GM19238 (cell line): ENCODE measurements around the gene CISH.

Source experiments
- DNase-seq: peaks from one replicate; pipeline ENCODE4 v3.0.0; 2011; ENCODE audit warnings: low spot score; ENCODE audit not compliant: insufficient read length

CISH gene

GRCh38 chr3:50599115-50599715 lies 12.4 kb downstream of the CISH start:
- DNase-seq: no peak

DNA sequence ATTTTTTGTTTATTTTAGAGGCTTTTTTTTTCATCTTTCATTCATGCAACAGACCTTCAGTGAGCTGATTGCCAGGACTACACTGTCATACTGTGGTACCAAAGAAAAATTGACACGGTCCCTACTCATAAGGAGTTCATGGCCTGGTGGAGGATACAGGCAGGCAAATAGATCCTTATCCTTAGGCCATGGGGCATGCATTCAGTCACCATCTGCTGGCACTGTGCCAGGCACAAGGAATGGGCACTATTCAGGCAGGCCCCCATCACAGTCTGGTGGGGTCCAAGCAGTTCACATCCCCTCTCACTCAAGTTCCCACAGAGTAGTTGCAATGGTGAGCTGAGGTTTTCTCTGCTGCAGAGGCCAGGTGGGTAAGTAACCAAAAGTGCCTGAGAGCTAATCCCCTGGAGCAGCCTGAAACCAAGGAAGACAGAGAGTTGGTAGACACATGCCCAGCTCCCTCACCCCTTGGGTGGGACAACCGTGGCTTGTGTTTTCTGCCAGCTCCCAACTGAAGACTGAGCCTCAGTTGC lies 17.3 kb downstream of the CISH start:
- no peak for DNase-seq

- DNase-seq: no peak
Measured at GRCh38 chr3:50592568-50592967, 19.0 kb downstream of the CISH start.

DNA sequence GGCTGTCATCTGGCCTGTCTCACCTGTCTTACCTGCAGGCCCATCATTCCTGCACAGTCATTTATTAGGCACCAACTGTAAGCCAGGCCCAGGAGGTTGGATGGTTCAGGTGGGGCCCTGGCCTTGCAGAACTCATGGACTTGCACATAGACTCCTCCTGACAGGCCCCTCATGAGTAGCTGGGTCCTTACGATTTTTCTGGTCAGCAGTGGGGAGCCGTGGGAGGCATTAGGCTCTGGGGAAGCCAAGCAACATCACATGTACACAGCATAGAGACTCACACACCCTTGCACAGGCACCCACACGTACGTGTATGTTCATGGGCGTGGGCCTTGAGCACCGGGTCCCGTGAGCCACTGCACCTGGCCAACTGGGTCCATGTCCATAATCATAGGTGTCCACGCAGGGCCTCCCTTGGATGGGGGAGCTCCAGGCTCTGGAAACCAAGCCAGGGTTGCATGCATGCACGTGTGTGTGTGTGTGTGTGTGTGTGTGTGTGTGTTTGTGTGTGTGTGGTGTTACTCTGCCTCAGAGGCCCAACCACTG lies 20.3 kb downstream of the CISH start:
- no peak for DNase-seq

DNA sequence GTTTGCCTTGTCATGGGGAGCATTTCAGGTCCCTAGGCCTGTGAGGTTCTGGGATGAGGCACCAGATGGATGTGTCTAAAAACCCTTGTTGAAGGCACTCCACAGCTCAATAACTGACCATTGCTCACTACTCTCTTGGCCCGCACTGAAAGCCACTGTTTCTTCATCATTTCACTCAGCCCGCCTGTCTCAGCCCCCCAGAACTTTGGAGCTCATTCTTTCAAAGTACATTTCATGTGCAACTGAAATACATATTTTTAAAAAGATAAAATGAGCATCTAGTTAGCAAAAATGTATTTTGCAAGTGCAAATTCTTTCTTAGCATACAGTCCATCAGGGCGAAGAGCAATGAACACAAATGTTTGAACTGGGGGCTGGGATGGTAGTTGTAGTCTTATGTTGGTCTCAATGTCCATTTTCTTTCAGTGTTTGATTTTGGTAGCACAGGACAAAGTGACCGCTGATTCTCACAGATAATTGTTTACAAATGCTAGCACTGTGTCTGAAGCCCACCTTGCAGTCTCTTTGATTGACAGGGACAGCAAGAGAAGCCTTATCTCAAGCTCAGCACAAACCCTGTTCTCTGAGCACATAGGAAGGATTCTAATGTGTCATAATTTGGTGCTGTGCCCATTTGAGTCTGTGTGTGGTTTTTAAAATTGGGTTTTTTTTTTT lies 22.7 kb downstream of the CISH start:
- DNase-seq: no peak

GRCh38 chr3:50587806-50588758 lies 23.5 kb downstream of the CISH start:
- peak; percentile 41 for DNase-seq

- DNase-seq: no peak
Measured at GRCh38 chr3:50587373-50587772, 24.2 kb downstream of the CISH start.

DNA sequence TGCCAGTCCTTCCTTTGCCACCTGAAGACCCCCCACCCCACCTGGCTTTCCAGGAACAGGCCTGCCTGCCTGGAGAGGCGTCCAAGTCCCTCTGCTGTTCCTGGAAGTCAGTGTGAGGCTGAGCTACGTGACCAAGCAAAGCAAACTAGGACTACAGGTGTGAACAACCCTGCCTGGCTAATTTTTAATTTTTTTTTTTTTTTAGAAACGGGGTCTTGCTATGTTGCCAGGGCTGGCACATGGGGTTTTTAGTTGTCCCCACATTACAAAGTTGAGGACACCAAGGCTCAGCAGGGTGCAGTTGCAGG lies 24.9 kb downstream of the CISH start:
- no peak for DNase-seq

GRCh38 chr3:50585919-50586762 lies 25.4 kb downstream of the CISH start:
- DNase-seq: no peak

DNA sequence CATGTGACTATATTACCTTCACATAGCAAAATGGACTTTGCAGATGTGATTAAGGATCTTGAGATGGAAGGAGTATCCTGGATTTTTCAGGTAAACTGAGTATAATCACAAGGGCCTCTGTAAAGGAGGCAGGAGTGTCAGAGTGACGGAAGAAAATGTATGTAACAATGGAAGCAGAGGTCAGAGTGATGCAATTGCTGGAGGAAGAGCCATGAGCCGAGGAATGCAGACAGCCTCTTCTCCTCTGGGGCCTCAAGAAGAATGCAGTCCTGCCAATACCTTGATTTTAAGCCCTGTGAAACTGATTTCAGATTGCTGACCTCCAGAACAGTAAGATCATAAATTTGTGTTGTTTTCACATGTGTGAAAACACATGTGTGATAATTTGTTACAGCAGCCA lies 27.2 kb downstream of the CISH start:
- DNase-seq: no peak

GRCh38 chr3:50583897-50584296 lies 27.7 kb downstream of the CISH start:
- no peak for DNase-seq

GRCh38 chr3:50582083-50582482 lies 29.5 kb downstream of the CISH start:
- DNase-seq: no peak

DNA sequence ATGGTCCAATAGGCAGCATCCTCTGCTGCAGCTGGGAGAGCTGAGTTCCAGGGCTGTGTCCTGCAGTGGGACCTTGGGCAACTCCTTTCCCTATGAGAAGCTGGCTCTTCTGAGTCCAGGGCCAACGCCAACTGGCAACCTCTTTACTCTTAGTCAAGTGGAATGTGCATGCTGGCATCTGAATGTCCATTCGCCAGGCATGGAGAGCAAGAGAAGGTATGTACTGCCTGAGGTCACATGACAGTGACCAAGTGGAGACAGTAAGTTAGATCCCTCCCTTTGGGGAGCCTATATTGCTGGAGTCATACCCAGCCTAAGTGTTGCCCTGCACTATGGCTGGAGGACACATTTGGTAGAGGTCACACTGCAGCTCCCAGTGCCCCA lies 30.1 kb downstream of the CISH start:
- no peak for DNase-seq

DNA sequence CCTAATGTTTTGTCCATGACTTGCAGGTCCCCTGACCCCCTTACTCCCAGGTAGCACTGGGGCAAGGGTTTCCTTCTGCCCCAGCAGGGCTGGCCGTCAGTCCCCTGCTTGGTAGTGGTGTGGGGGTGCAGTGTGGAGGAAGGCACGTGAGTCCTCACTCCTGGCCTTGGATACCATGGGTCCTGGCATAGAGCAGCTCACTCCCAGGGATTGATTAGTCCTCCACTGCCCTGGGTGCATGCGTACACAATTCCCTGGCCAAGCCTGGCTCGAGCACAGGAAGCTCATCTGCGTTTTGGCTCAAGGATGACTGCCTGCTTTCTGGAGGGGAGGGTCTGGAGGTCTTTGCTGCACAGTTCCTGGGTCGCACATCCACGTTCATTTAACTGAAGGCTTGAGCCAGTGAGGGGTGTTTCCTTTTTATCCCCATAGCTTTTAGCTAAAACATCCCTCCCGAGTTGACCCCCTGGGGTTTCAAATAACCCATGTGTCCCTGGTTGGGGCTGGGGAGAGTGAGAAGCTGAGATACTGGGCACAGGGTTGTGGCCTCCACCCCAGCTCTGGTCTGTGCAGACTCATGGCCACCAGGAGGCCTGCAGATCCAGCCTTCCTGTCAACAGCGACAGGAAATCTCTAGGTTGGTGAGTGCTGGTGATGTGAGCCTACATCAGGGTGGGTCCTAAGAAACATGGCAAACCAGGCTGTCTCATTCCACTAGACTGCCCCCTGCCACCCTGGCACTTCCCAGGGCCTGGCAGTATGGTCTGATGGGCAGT lies 30.7 kb downstream of the CISH start:
- no peak for DNase-seq

GRCh38 chr3:50577348-50577747 lies 34.2 kb downstream of the CISH start:
- no peak for DNase-seq

GRCh38 chr3:50575372-50575771 lies 36.2 kb downstream of the CISH start:
- no peak for DNase-seq

DNA sequence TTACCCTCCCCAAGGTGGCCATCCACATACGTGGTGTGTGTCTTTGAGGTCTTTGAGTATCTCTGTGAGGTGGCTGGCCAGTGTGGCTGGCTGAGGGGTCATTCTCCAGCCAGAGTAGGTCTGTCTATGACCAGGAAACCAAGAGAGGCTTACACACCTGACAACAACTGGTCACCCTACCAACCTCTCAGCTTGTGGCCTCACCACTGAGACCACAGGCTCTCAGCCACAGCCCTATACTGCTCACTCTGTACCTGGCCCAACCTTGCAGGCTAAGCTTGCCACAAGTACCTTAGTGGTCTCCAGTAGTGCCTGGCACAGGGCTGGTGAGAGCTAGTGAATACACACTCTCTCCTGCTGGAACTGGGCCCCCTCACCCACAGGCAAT lies 37.1 kb downstream of the CISH start:
- no peak for DNase-seq

DNA sequence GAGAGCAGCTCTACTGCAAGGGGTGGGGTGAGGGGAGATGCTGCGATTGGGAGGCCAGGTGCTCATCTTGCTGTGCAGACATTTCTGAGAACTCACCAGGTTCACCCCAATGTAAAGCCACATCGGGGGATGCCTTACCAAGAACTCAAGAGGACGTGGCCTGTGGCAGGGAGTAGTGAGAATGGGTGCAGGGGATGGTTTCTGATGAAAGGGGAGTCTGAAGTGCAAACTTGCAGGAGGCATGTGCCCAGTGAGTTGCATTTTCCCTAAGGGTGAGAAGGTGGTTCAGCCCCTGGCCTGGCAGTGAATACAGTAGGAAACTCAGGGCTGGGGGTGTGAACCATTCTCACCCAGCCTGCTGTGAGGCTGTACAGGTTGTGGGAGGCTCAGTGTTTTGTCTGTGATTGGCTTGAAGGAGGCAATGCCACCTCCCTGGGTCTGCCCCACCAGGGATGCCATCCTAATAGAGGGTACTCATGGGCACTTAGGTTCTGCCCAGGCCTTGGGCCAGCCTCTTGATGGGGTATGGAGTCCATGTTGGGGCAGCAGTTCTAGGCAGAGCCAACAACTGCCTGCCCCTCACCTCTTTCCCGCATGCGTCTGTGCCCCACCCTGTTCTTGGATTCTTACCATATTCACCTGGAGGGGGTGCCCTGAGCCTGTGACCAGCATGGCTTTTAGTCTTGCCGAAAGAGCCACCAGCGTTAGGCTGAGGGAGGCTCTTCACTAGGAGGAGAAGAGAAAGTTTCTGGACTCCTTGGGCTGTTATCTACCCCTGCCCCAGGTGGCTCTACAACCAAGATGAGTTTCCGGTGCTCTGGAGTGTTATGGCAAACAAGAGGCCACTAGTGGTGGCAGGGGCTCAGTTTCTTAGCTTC lies 37.8 kb downstream of the CISH start:
- DNase-seq: no peak

DNA sequence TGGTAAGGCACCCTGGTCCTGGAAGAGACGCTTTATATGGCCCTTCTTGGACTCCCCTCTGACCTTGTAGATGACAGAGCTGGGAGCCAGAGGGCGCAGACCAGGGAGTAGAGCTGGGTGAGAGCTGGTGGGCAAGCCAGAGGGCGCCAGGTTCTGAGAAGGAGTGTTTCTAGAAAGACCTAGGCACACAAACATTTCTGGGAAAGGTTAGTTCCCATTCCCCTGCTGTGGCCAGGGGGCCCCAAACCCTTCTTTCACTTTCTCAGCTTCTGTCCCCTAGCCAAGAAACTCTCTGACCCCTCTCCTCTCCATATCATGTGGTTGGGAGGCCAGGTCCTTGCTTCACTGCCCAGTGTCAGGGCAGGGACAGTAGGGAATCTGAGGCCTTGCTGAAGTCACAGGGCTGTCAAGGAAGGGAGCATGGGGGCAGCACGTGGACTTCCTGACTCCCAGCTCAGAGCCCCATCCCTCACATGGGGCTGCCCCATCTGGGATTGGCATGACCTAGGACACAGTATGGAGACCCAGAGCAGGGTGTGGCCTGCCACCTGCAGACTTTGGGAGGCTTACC lies 38.7 kb downstream of the CISH start:
- no peak for DNase-seq
